ENCODE data around the gene SERPIND1.

DNA sequence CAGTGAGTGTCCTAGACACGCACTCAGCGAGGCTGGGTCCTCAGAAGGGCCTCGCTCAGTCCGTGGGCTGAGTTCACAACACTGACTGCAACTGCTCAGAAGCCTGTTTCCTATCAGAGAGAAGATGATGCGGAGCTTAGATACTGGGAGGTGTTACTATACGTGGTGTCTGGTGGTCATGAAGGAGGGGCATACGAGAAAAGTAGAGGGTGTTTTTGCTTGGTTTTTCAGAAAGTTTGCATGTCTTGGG is 9.5 kb upstream of the SERPIND1 start:
- TF ChIP-seq, protein P1, sequence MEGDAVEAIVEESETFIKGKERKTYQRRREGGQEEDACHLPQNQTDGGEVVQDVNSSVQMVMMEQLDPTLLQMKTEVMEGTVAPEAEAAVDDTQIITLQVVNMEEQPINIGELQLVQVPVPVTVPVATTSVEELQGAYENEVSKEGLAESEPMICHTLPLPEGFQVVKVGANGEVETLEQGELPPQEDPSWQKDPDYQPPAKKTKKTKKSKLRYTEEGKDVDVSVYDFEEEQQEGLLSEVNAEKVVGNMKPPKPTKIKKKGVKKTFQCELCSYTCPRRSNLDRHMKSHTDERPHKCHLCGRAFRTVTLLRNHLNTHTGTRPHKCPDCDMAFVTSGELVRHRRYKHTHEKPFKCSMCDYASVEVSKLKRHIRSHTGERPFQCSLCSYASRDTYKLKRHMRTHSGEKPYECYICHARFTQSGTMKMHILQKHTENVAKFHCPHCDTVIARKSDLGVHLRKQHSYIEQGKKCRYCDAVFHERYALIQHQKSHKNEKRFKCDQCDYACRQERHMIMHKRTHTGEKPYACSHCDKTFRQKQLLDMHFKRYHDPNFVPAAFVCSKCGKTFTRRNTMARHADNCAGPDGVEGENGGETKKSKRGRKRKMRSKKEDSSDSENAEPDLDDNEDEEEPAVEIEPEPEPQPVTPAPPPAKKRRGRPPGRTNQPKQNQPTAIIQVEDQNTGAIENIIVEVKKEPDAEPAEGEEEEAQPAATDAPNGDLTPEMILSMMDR (IDR thresholded peaks at IDR 0.05), result no peak
- no peak for TF ChIP-seq POLR2A (IDR thresholded peaks at IDR 0.05)

All from prostate gland (tissue), 2 donors.